H1 (cell line): ENCODE data around the gene SPPL2B. TPM values are rescaled to one million over a fixed set of nuclear protein-coding genes. Genes with fewer than 3 reads are reported as not detected.
A peak's percentile ranks its signal among the peaks of the same experiment; 100 is the strongest.

Experiments used
- CTCF ChIA-PET: fragments of 300-600 bp; sonication (Branson Sonifier 250); formaldehyde crosslinking; loops from one replicate; lab custom pipeline; 2021; ENCODE audit not compliant: partially characterized antibody; lab: Charles Lee
- POLR2A ChIA-PET: fragments of 300-600 bp; sonication (Branson Sonifier 250); formaldehyde crosslinking; loops from one replicate; lab custom pipeline; 2021; ENCODE audit warnings: inconsistent platforms; ENCODE audit not compliant: partially characterized antibody; lab: Charles Lee
- DNase-seq, 2 experiments: peaks; one replicate each; pipeline versions ENCODE4 v3.0.0 to v3.0.0-alpha.2; 2010 to 2022; ENCODE audit warnings: low spot score in 2 of 2, low read depth in 1 of 2, mixed read lengths in 1 of 2
- FAIRE-seq: peaks from 2 replicates; lab custom pipeline; 2011; peaks lifted over from hg19 to GRCh38; lab: Jason Lieb, UNC
- H2AFZ ChIP-seq: 2 replicates; pipeline ENCODE4 v1.8.1; 2012; ENCODE audit warnings: low read length, inconsistent platforms
- H2AK5ac ChIP-seq: 2 replicates; pipeline ENCODE4 v1.6.1; 2013; ENCODE audit warnings: low read depth, low read length
- H2BK120ac ChIP-seq: replicated peaks from 2 replicates; pipeline ENCODE3; 2013; ENCODE audit warnings: low read depth, low read length, inconsistent platforms
- H2BK12ac ChIP-seq: 2 replicates; pipeline ENCODE4 v1.6.1; 2013; ENCODE audit warnings: low read depth, low read length
- H2BK15ac ChIP-seq: 2 replicates; pipeline ENCODE4 v1.6.1; 2013; ENCODE audit warnings: low read length
- H2BK20ac ChIP-seq: 2 replicates; pipeline ENCODE4 v1.6.1; 2013; ENCODE audit warnings: low read length
- H2BK5ac ChIP-seq: 2 replicates; pipeline ENCODE4 v1.6.1; 2013; ENCODE audit warnings: low read depth, low read length
- H3K14ac ChIP-seq: 2 replicates; pipeline ENCODE4 v1.6.1; 2013; ENCODE audit warnings: inconsistent platforms; ENCODE audit not compliant: insufficient read length
- H3K18ac ChIP-seq: 2 replicates; pipeline ENCODE4 v1.6.1; 2013; ENCODE audit warnings: low read length; ENCODE audit errors: extremely low read depth
- H3K23ac ChIP-seq: 2 replicates; pipeline ENCODE4 v1.6.1; 2013; ENCODE audit warnings: inconsistent platforms; ENCODE audit not compliant: insufficient read length
- H3K23me2 ChIP-seq: 2 replicates; pipeline ENCODE4 v1.6.1; 2013; ENCODE audit warnings: low read depth, low read length
- H3K27ac ChIP-seq: 2 replicates; pipeline ENCODE4 v1.6.1; 2011; ENCODE audit warnings: low read depth, low read length, inconsistent platforms
- H3K27me3 ChIP-seq, 4 experiments: replicated peaks in 1 of 4; 1 replicate in 1 of 4; 2 replicates in 3 of 4; pipeline versions ENCODE4 v1.6.1 to v1.8.1; 2011 to 2013; ENCODE audit warnings: low read length in 3 of 4, mild to moderate bottlenecking in 3 of 4, inconsistent platforms in 2 of 4, mixed read lengths in 2 of 4, moderate library complexity in 1 of 4; ENCODE audit not compliant: control insufficient read depth in 3 of 4, insufficient read depth in 3 of 4; ENCODE audit errors: extremely low read depth in 1 of 4
- H3K36me3 ChIP-seq, 4 experiments: 2 replicates each; pipeline versions ENCODE4 v1.6.1 to v1.8.1; 2011 to 2013; ENCODE audit warnings: mild to moderate bottlenecking in 4 of 4, low read length in 3 of 4, moderate library complexity in 2 of 4, control low read depth in 1 of 4, inconsistent platforms in 1 of 4; ENCODE audit not compliant: insufficient read depth in 4 of 4, control insufficient read depth in 2 of 4
- H3K4ac ChIP-seq: replicated peaks from 2 replicates; pipeline ENCODE3; 2013; ENCODE audit warnings: low read length, low read depth, mixed read lengths, inconsistent platforms; ENCODE audit not compliant: insufficient read length
- H3K4me1 ChIP-seq, 4 experiments: replicated peaks in 1 of 4; 1 replicate in 1 of 4; 2 replicates in 3 of 4; pipeline versions ENCODE4 v1.6.1 to v1.8.1; 2011 to 2013; ENCODE audit warnings: low read length in 3 of 4, inconsistent platforms in 2 of 4, mixed read lengths in 1 of 4; ENCODE audit not compliant: insufficient read depth in 4 of 4, control insufficient read depth in 3 of 4
- H3K4me2 ChIP-seq, 2 experiments: 2 replicates each; pipeline versions ENCODE4 v1.6.1 to v1.8.1; 2011 to 2013; ENCODE audit warnings: low read depth in 2 of 2, low read length in 2 of 2, control low read depth in 1 of 2, inconsistent platforms in 1 of 2, mild to moderate bottlenecking in 1 of 2; ENCODE audit not compliant: insufficient read depth in 1 of 2
- H3K4me3 ChIP-seq, 4 experiments: fragments of 200-600, 300-600 bp in 1 of 4; sonication (generic), shearing (Covaris generic), sonication (Bioruptor Twin) in 1 of 4; 2 replicates each; pipeline versions ENCODE4 v1.5.1 to v1.8.1; 2011 to 2016; ENCODE audit warnings: low read length in 4 of 4, low read depth in 3 of 4, control low read depth in 2 of 4, inconsistent platforms in 2 of 4, mild to moderate bottlenecking in 2 of 4, mixed read lengths in 1 of 4, moderate library complexity in 1 of 4; ENCODE audit not compliant: insufficient read depth in 2 of 4; ENCODE audit errors: extremely low read depth in 1 of 4
- H3K56ac ChIP-seq: replicated peaks from 2 replicates; pipeline ENCODE3; 2013; ENCODE audit warnings: low read depth, mild to moderate bottlenecking, mixed read lengths, low read length, inconsistent platforms; ENCODE audit not compliant: insufficient read length
- H3K79me1 ChIP-seq: 2 replicates; pipeline ENCODE4 v1.6.1; 2013; ENCODE audit warnings: low read depth, low read length, control low read depth
- H3K79me2 ChIP-seq, 2 experiments: 2 replicates each; pipeline versions ENCODE4 v1.6.1 to v1.8.1; 2012 to 2013; ENCODE audit warnings: low read length in 2 of 2, mild to moderate bottlenecking in 2 of 2, inconsistent platforms in 1 of 2; ENCODE audit not compliant: insufficient read depth in 2 of 2, control insufficient read depth in 1 of 2
- H3K9ac ChIP-seq, 4 experiments: replicated peaks in 1 of 4; 1 replicate in 1 of 4; 2 replicates in 3 of 4; pipeline versions ENCODE4 v1.6.1 to v1.8.1; 2011 to 2013; ENCODE audit warnings: low read depth in 3 of 4, low read length in 3 of 4, control low read depth in 2 of 4, mild to moderate bottlenecking in 2 of 4, moderate library complexity in 2 of 4, inconsistent platforms in 1 of 4; ENCODE audit errors: extremely low read depth in 1 of 4
- H3K9me3 ChIP-seq, 2 experiments: 2 replicates each; pipeline versions ENCODE4 v1.6.1 to v1.8.1; 2012 to 2013; ENCODE audit warnings: mild to moderate bottlenecking in 2 of 2, moderate library complexity in 2 of 2, control low read depth in 1 of 2, inconsistent platforms in 1 of 2, low read depth in 1 of 2, low read length in 1 of 2, mixed read lengths in 1 of 2; ENCODE audit not compliant: insufficient read depth in 2 of 2
- H4K20me1 ChIP-seq, 2 experiments: replicated peaks in 1 of 2; 2 replicates each; pipeline versions ENCODE3 to v1.8.1; 2011 to 2013; ENCODE audit warnings: inconsistent platforms in 2 of 2, low read length in 2 of 2, mild to moderate bottlenecking in 1 of 2; ENCODE audit not compliant: insufficient read depth in 2 of 2, control insufficient read depth in 1 of 2
- H4K5ac ChIP-seq: 2 replicates; pipeline ENCODE4 v1.6.1; 2013; ENCODE audit warnings: low read length, low read depth, mixed read lengths, inconsistent platforms; ENCODE audit not compliant: insufficient read length
- H4K8ac ChIP-seq: 2 replicates; pipeline ENCODE4 v1.8.0; 2013; ENCODE audit warnings: mild to moderate bottlenecking, moderate library complexity, low read length, inconsistent platforms; ENCODE audit not compliant: insufficient read depth; ENCODE audit errors: extremely low read depth
- H4K91ac ChIP-seq: replicated peaks from 2 replicates; pipeline ENCODE3; 2013; ENCODE audit warnings: low read length, mixed read lengths, inconsistent platforms; ENCODE audit not compliant: insufficient read length
- SP2 ChIP-seq: IDR thresholded peaks from 2 replicates; pipeline ENCODE4 v1.6.1; 2012; ENCODE audit warnings: mild to moderate bottlenecking, low read length, inconsistent platforms
- WGBS, 2 experiments: shearing (Covaris generic) in 1 of 2; methylation state at CpG; one replicate each; pipeline versions ENCODE4 v1.1.6 to v1.1.7; 2013 to 2015; ENCODE audit warnings: low lambda C conversion rate in 2 of 2, mixed read lengths in 2 of 2, inconsistent platforms in 1 of 2, low coverage in 1 of 2, missing lambda C conversion rate in 1 of 2; ENCODE audit not compliant: insufficient replicate concordance in 2 of 2, insufficient coverage in 1 of 2, insufficient read length in 1 of 2; ENCODE audit errors: extremely low coverage in 1 of 2, missing lambda C conversion rate in 1 of 2; 5-methylcytosine and 5-hydroxymethylcytosine counted together
- polyA plus RNA-seq, 7 experiments: library from polyadenylated mRNA; depleted of rRNA in 3 of 7; stranded (reverse) in 5 of 7; unstranded in 2 of 7; fragments of >200 nt in 5 of 7; fragments of 200-250 nt in 2 of 7; gene quantifications; 1 replicate in 5 of 7; 2 replicates in 1 of 7; 4 replicates in 1 of 7; pipeline versions ENCODE4 v1.2.1 to v1.2.3, GENCODE V29; 2011 to 2013; ENCODE audit warnings: missing spikeins in 2 of 7, mixed read lengths in 2 of 7
- total RNA-seq: library from RNA; stranded (reverse); fragmentation: NEBNext Ultra II Directional; extraction: Animal tissue kit (Norgen Biotek cat#: 25700); gene quantifications from 2 replicates; pipeline ENCODE4 v1.2.1, GENCODE V29; 2021

The SPPL2B gene
- total and polyA plus RNA-seq, 2 of the 8 experiments (the other 6 are each of a cell fraction or from before 2014, with no cell fraction given) = 34.8 to 55.7 TPM

DNA sequence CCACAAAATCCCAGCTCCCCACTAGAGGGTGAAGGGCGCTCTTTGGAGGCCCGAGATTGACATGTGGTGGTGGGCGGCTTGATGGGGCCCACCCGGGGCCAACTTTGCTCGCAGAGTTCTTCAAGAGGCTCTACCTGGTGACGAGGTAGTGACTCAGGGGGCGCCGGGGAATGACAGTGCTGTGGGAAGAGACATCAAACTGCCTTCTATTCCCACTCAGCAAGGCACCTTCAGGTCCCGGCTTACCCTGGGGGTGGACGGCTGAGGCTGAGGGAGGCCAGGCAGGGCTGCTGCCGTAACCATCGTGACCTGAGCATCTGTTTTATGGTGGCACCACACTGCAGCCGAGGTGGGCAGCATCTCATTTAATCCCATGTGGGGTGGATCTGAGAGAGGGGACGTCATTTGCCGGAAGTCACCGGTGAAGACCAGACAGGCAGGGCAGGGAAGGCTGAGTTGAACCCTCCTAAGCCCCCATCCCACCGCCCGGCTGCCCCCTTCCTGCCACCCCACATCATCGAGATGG lies 22.1 kb upstream of the SPPL2B start:
- CTCF ChIA-PET = interaction anchor here (1.5 to 2.6 kb wide), 7 partner anchors 10 to 84 kb away, joined by 3 to 10 read pairs (median 6); no protein-coding TSS in a partner anchor

More for the DNA sequence above, 22.1 kb upstream of the SPPL2B start:
- H3K36me3 ChIP-seq = no peaks in the 10 kb centered on the region
- no peaks in the 10 kb centered on the region for H3K79me1 ChIP-seq
- no peak overlapping the region for H3K4ac ChIP-seq
- H3K23me2 ChIP-seq = peaks cover 2% of the 10 kb centered on the region; the same call in 1 of the 2 replicates
- no peak overlapping the region for H4K91ac ChIP-seq
- no peak overlapping the region for H2BK120ac ChIP-seq
- FAIRE-seq (no peak), DNase-seq (no peak)
- no peak overlapping the region for H3K18ac ChIP-seq
- POLR2A ChIA-PET = interaction anchor here (0.8 to 2.0 kb wide), 14 partner anchors 10 to 170 kb away, joined by 3 to 10 read pairs (median 4); partner anchors contain the start of gene GADD45B
- peak overlapping the region; percentile 6; the same call in 1 of the 2 replicates for H2BK20ac ChIP-seq
- no peak overlapping the region for H3K9ac ChIP-seq
- peaks cover 0 to 3% of the 10 kb centered on the region in 2 experiments for H4K20me1 ChIP-seq
- no peak overlapping the region for H3K4me3 ChIP-seq
- peaks cover 7 to 47% (median 34%) of the 10 kb centered on the region in 4 experiments for H3K27me3 ChIP-seq
- 87% methylated on average over 19 of the region's 19 CpGs; no CpG with 5 or more reads in 1 of the 2 experiments for WGBS, 2 experiments
- H2BK15ac ChIP-seq = no peak overlapping the region; the same call in 1 of the 2 replicates
- H4K5ac ChIP-seq = no peak overlapping the region
- no peaks in the 10 kb centered on the region for H3K9me3 ChIP-seq
- no peak overlapping the region for H2AFZ ChIP-seq
- no peak overlapping the region for H2BK5ac ChIP-seq
- no peak for TF ChIP-seq SP2
- TF ChIP-seq, all 59 proteins: peak for 0
- no peak overlapping the region for H3K23ac ChIP-seq
- no peaks in the 10 kb centered on the region for H3K79me2 ChIP-seq
- no peak overlapping the region for H3K4me2 ChIP-seq
- H3K4me1 ChIP-seq = peaks cover 0 to 19% (median 7%) of the 10 kb centered on the region in 4 experiments; a peak in 5 of 7 replicates
- H3K14ac ChIP-seq = no peak overlapping the region
- no peak overlapping the region for H3K56ac ChIP-seq
- H3K27ac ChIP-seq = no peak overlapping the region
- no peak overlapping the region for H2BK12ac ChIP-seq
- H2AK5ac ChIP-seq = no peak overlapping the region
- 0 out of 2 replicates have a peak overlapping the region, but pooled peaks have one; percentile 36 for H4K8ac ChIP-seq
